Peyer's patch (tissue), 4 donors: ENCODE results near the gene CHTF18.

Experiments
- CTCF ChIP-seq, 6 experiments: fragments of 450-650 bp in 4 of 6; fragments of 200-600 bp in 2 of 6; sonication (generic) in 1 of 6; IDR thresholded peaks; one replicate each; pipeline ENCODE4 v1.5.1; 2017 to 2019; ENCODE audit warnings: antibody characterized with exemption in 6 of 6, mild to moderate bottlenecking in 3 of 6, moderate library complexity in 1 of 6
- POLR2A ChIP-seq, 2 donors: fragments of 450-650 bp; IDR thresholded peaks; one replicate each; pipeline ENCODE4 v1.5.1; 2017; ENCODE audit warnings: antibody characterized with exemption in 2 of 2, mild to moderate bottlenecking in 2 of 2, moderate library complexity in 2 of 2

- TF ChIP-seq CTCF (IDR thresholded peaks at IDR 0.05) = no peak
- no peak for TF ChIP-seq POLR2A (IDR thresholded peaks at IDR 0.05)
Observed at GRCh38 chr16:838741-839140, 50.3 kb downstream of the CHTF18 start.
